Activated CD8-positive, alpha-beta memory T cell treated with anti-CD3 and anti-CD28 coated beads, Interleukin-2, amount 10 ng/mL, durations not matched to agents 7 days and 5 days (primary cell): ENCODE measurements around the gene CALY. TPM values are rescaled to one million over a fixed set of nuclear protein-coding genes. Genes with fewer than 3 reads are reported as not detected.
A peak's percentile ranks its signal among the peaks of the same experiment; 100 is the strongest.
"Not testable (repeated sequence)": the region's sequence is repeated elsewhere in the genome, so short reads cannot be mapped to it uniquely, and the experiment has no call there.

ENCODE experiments used
- ATAC-seq: fragments of 150-1000 bp; cut with Tn5 transposase; one replicate; pipeline ENCODE4 v1.10.0; 2021; ENCODE audit warnings: moderate library complexity
- CTCF ChIA-PET: fragments of 350-600 bp; sonication (Branson Sonifier 250); formaldehyde crosslinking; loops from one replicate; lab custom pipeline; 2021; ENCODE audit warnings: antibody characterized with exemption; lab: Charles Lee
- DNase-seq: peaks from one replicate; pipeline ENCODE4 v3.0.0-alpha.2; 2020
- H3K27ac Mint-ChIP-seq: one replicate; pipeline ENCODE4 v1.8.0; 2021; ENCODE audit warnings: mild to moderate bottlenecking, mixed read lengths
- H3K27me3 Mint-ChIP-seq: one replicate; pipeline ENCODE4 v1.8.0; 2021; ENCODE audit warnings: mixed read lengths
- H3K36me3 Mint-ChIP-seq: one replicate; pipeline ENCODE4 v1.8.0; 2021; ENCODE audit warnings: mild to moderate bottlenecking, mixed read lengths
- H3K4me1 Mint-ChIP-seq: one replicate; pipeline ENCODE4 v1.8.0; 2021; ENCODE audit warnings: mixed read lengths
- H3K4me3 Mint-ChIP-seq: one replicate; pipeline ENCODE4 v1.8.0; 2021; ENCODE audit warnings: mild to moderate bottlenecking, moderate library complexity, mixed read lengths
- H3K9me3 Mint-ChIP-seq: one replicate; pipeline ENCODE4 v1.8.0; 2022; ENCODE audit warnings: low read depth, mixed read lengths
- total RNA-seq, 2 experiments: library from RNA; stranded (reverse); gene quantifications; one replicate each; pipeline ENCODE4 v1.2.3, GENCODE V29; 2021

The CALY gene
- total RNA-seq, 2 experiments from 2014 or later, result not detected

DNA sequence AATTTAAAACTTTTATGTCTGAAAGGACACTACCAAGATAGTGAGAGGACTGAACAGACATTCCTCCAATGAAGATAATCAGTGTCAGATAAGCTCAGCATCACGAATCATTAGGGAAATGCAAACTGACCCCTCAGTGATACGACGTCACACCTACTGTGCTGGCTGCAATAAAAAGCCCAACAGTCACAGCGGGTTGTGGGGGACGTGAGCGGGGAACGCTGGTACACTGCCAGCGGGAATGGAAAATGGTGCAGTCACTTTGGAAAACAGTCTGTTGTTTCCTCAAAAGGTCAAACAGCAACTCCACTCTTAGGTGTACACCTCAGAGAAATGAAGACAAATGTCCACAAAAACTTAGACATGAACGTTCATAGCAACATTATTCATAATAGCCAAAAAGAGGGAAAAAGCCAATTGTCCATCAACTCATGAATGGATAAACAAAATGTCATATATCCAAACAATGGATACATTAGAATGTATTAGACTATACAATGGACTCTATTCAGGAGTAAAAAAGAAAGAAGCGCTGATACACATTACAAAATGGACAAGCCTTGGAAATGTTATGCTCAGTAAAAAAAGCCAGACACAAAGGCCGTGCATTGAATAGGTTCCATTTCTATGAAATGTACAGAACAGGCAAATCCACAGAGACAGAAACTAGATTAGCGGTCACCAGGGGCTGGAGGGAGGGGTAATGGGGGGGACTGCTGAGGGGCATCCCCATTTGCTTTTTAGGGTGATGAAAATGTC, 38.8 kb upstream of the CALY start:
- Mint-ChIP-seq H3K27ac (no peak overlapping the region), H3K9me3 (no peaks in the 10 kb centered on the region), H3K36me3 (no peaks in the 10 kb centered on the region), H3K27me3 (peaks cover 17% of the 10 kb centered on the region), H3K4me1 (peaks cover 15% of the 10 kb centered on the region), H3K4me3 (no peak overlapping the region)
- no peak for ATAC-seq
- DNase-seq, result no peak
- CTCF ChIA-PET, result no interaction called here

- Mint-ChIP-seq H3K27me3 (peaks cover 17% of the 10 kb centered on the region), H3K4me1 (peaks cover 15% of the 10 kb centered on the region), H3K9me3 (no peaks in the 10 kb centered on the region), H3K27ac (peak within 1 kb of the TSS; percentile 43), H3K36me3 (no peaks in the 10 kb centered on the region), H3K4me3 (peak within 1 kb of the TSS; percentile 77)
- ATAC-seq (peak; percentile 99), DNase-seq (peak; percentile 96)
- CTCF ChIA-PET, result interaction anchor here (1.0 to 1.3 kb wide), 2 partner anchors 44 to 65 kb away, joined by 3 to 5 read pairs; no protein-coding TSS in a partner anchor
These were observed 36.7 kb upstream of the CALY start, which contains the start of gene ECHS1 for GRCh38 chr10:133373174-133374090. Gene ECHS1 (minus strand): TSS chr10:133373354. CDS start chr10:133373333, 21 bp downstream.

- H3K27ac Mint-ChIP-seq, result no peak overlapping the region
- no peak for ATAC-seq
These were observed 35.8 kb upstream of the CALY start for GRCh38 chr10:133372507-133372906.

GRCh38 chr10:133370030-133370786, 33.5 kb upstream of the CALY start:
- H3K4me1 Mint-ChIP-seq, result peaks cover 12% of the 10 kb centered on the region
- H3K4me3 Mint-ChIP-seq, result no peak overlapping the region
- ATAC-seq, result no peak
- CTCF ChIA-PET, result interaction anchor here (1.1 to 1.7 kb wide), 2 partner anchors 9 to 41 kb away, joined by 4 to 6 read pairs; no protein-coding TSS in a partner anchor
- DNase-seq, result no peak
- no peaks in the 10 kb centered on the region for H3K9me3 Mint-ChIP-seq
- peaks cover 7% of the 10 kb centered on the region for H3K27me3 Mint-ChIP-seq
- no peak overlapping the region for H3K27ac Mint-ChIP-seq
- H3K36me3 Mint-ChIP-seq, result no peaks in the 10 kb centered on the region

More at GRCh38 chr10:133372507-133372906, 35.8 kb upstream of the CALY start:
- Mint-ChIP-seq H3K36me3 (no peaks in the 10 kb centered on the region), H3K4me1 (peaks cover 12% of the 10 kb centered on the region), H3K9me3 (no peaks in the 10 kb centered on the region), H3K4me3 (no peak overlapping the region), H3K27me3 (peaks cover 17% of the 10 kb centered on the region)
- CTCF ChIA-PET, result interaction anchor here (1.3 kb wide), 1 partner anchor 43 kb away, joined by 5 read pairs; no protein-coding TSS in a partner anchor
- no peak for DNase-seq

DNA sequence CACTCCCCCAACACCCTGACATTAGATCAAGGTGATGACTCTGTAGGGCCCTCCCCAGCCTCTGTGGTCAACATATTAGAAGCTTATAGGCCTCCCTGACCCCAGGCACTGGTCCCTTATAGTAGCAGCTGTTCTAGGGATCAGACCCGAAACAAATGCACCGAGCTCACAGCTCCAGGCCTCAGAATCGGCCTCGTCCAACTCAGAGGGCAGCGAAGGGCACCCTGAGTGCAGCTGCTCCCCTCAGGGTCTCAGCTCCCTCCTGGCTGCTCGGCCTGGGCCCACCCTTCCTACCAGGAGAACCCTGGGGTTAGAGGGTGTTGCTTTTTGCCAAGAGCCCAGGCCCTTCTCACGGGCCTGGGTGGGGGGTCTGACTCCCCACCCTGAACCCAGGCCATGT, 31.5 kb upstream of the CALY start:
- H3K27me3 Mint-ChIP-seq, result no peaks in the 10 kb centered on the region
- no peak overlapping the region for H3K4me3 Mint-ChIP-seq
- DNase-seq (no peak), ATAC-seq (no peak)
- H3K4me1 Mint-ChIP-seq, result peaks cover 5% of the 10 kb centered on the region
- H3K36me3 Mint-ChIP-seq, result no peaks in the 10 kb centered on the region
- H3K27ac Mint-ChIP-seq, result no peak overlapping the region
- no peaks in the 10 kb centered on the region for H3K9me3 Mint-ChIP-seq
- CTCF ChIA-PET, result interaction anchor here (0.9 kb wide), 1 partner anchor 39 kb away, joined by 3 read pairs; no protein-coding TSS in a partner anchor

- H3K27ac Mint-ChIP-seq, H3K36me3 Mint-ChIP-seq, H3K4me1 Mint-ChIP-seq, DNase-seq, H3K9me3 Mint-ChIP-seq, CTCF ChIA-PET, H3K27me3 Mint-ChIP-seq, ATAC-seq, H3K4me3 Mint-ChIP-seq: not testable (repeated sequence)
These were observed 30.8 kb upstream of the CALY start for GRCh38 chr10:133367461-133367860.

GRCh38 chr10:133366751-133367150, 30.1 kb upstream of the CALY start:
- Mint-ChIP-seq H3K4me1 (peaks cover 7% of the 10 kb centered on the region), H3K4me3 (no peak overlapping the region), H3K27me3 (no peaks in the 10 kb centered on the region), H3K9me3 (no peaks in the 10 kb centered on the region), H3K27ac (no peak overlapping the region), H3K36me3 (peaks cover 2% of the 10 kb centered on the region)
- CTCF ChIA-PET, result no interaction called here
- DNase-seq (no peak), ATAC-seq (no peak)

DNA sequence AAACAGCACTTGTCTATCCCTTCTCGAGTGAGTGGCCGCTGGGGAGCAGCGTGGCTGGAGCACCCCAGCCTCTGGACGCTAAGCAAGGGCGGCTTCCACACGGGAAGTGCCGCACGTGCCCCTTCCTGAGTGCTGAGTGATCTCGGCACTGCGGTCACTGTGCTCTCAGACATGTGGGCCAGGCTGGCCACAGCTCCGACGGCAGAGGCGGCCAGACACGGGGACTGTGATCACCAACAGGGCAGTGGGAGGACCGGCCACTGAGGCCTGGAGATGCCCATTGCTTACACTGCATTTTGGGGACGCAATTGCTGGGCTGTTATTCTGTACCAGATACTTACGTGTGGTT, 29.4 kb upstream of the CALY start:
- CTCF ChIA-PET, result no interaction called here
- Mint-ChIP-seq H3K4me1 (peaks cover 10% of the 10 kb centered on the region), H3K36me3 (peaks cover 2% of the 10 kb centered on the region), H3K9me3 (no peaks in the 10 kb centered on the region), H3K27me3 (no peaks in the 10 kb centered on the region), H3K4me3 (no peak overlapping the region), H3K27ac (no peak overlapping the region)
- ATAC-seq, result no peak
- no peak for DNase-seq

GRCh38 chr10:133365461-133366129, 28.9 kb upstream of the CALY start:
- CTCF ChIA-PET, result no interaction called here
- H3K27me3 Mint-ChIP-seq, result no peaks in the 10 kb centered on the region
- H3K27ac Mint-ChIP-seq, result no peak overlapping the region
- ATAC-seq (no peak), DNase-seq (no peak)
- peaks cover 10% of the 10 kb centered on the region for H3K4me1 Mint-ChIP-seq
- H3K4me3 Mint-ChIP-seq, result no peak overlapping the region
- peaks cover 2% of the 10 kb centered on the region for H3K36me3 Mint-ChIP-seq
- H3K9me3 Mint-ChIP-seq, result no peaks in the 10 kb centered on the region

DNA sequence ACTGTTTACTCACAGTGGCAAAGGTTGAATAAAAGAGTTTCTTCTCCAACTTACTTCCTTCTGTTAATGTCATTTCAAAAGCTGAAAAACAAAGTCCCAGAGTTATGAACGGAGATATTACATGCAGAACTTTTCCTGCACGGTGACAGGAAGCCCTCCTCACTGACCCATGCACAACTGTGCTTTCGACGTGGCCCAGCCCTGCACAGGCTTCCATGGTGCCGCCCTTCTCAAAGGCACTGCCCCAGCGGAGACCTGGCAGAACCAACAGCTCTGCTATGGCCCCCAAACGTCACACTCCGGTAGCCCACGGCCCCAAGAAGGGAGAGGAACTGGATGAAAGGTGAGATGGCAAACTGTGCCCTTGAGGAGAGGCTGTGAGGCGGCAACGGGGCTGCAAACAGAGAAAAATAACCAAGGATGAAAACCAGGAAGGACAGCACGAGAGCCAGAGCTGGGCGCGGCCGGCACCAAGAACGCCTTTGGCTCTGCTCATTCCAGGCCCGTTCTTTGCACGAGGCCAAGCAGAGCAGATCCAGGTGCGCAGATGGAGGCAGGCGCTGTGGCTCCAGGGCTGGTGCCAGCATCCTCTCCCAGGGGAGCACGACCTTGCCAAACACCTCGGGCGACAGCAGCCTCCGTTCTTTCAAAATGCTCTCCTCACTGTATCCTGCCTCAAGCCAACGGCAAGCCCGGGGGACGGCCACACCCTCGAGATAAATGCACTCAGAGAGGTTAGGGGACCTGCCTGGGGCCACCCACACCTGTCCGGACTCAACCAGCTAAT, 28.1 kb upstream of the CALY start:
- Mint-ChIP-seq H3K36me3 (peaks cover 2% of the 10 kb centered on the region), H3K27ac (no peak overlapping the region), H3K4me1 (peaks cover 10% of the 10 kb centered on the region), H3K4me3 (no peak overlapping the region), H3K9me3 (no peaks in the 10 kb centered on the region), H3K27me3 (no peaks in the 10 kb centered on the region)
- CTCF ChIA-PET, result interaction anchor here (1.8 to 2.0 kb wide), 2 partner anchors 35 to 73 kb away, joined by 5 to 6 read pairs; no protein-coding TSS in a partner anchor
- ATAC-seq (no peak), DNase-seq (no peak)

DNA sequence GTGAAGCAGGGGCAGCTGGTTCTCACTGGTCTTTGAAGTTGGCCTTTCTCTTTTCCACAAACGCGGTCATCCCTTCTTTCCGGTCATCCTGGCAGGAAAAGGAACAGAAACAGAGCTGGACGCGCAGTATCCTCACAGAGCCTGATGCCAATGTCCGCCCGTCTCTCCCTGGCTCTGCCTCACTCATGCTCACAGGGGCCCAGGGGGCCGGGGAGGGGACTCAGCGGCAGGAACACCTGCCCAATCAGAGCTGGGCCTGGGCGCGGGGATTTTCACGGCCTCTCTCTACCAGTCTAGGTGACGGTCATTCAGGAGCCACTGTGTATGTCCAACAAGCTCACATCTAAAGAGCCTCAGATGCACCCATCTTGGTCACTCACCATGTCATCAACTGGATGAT, 26.1 kb upstream of the CALY start:
- peaks cover 2% of the 10 kb centered on the region for H3K36me3 Mint-ChIP-seq
- CTCF ChIA-PET, result interaction anchor here (1.8 kb wide), 1 partner anchor 75 kb away, joined by 5 read pairs; no protein-coding TSS in a partner anchor
- no peaks in the 10 kb centered on the region for H3K9me3 Mint-ChIP-seq
- no peak overlapping the region for H3K4me3 Mint-ChIP-seq
- H3K27ac Mint-ChIP-seq, result no peak overlapping the region
- H3K27me3 Mint-ChIP-seq, result no peaks in the 10 kb centered on the region
- H3K4me1 Mint-ChIP-seq, result peaks cover 10% of the 10 kb centered on the region
- no peak for ATAC-seq
- DNase-seq, result no peak
